GM12801 (cell line): Measurements from ENCODE around the gene SNCB.

Experiments
- CTCF ChIP-seq: IDR thresholded peaks from one replicate; pipeline ENCODE4 v1.5.1; 2011; ENCODE audit warnings: control low read depth; ENCODE audit not compliant: insufficient read length; ENCODE audit errors: extremely low read depth

The SNCB gene

GRCh38 chr5:176577312-176578176, 52.8 kb downstream of the SNCB start:
- no peak for TF ChIP-seq CTCF

DNA sequence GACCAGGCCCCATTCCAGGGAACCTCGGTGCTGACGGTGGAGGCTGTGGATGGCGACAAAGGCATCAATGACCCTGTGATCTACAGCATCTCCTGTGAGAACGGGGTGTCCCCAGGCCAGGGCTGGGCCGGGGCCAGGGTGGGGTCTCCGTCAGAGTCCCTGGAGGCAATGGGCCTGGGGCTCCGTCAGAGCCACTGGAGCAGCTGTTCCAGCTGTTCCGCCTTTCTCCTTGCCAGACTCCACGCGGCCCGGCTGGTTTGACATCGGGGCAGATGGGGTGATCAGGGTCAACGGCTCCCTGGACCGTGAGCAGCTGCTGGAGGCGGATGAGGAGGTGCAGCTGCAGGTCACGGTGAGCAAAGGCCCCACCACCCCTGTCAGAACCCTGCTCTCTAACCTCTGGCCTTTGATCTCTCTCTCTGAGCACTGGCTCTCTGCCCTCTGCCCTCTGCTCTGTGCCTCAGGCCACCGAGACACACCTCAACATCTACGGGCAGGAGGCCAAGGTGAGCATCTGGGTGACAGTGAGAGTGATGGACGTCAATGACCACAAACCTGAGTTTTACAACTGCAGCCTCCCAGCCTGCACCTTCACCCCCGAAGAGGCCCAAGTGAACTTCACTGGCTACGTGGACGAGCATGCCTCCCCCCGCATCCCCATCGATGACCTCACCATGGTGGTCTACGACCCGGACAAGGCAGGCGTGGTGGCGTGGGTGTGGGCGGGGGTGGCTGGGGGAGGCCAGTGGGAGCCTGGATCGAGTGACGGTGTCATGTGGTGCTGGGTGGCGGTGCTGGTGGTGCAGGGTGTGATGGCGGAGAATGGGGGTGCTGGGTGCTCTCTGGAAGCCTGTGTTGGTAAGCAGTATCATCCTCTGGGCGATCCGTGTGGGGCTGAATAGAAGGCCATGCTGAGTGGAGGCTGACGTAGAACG, 54.6 kb downstream of the SNCB start:
- TF ChIP-seq CTCF: no peak

- no peak for TF ChIP-seq CTCF
Measured at GRCh38 chr5:176575066-176575465, 55.3 kb downstream of the SNCB start.

DNA sequence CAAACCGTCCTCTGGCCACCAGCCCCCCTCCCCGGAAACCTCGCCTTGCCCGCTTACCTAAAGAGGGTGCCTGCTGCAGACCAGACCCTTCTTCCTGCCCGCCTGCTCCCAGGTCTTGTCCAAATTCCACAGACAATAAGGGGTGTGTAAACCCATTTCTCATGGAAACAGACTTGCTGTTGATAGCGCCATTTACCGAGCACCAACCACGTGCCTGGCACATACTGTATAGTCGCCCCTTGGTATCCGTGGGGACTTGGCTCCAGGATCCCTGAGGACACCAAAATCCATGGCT, 56.1 kb downstream of the SNCB start:
- TF ChIP-seq CTCF: no peak

GRCh38 chr5:176573564-176574296, 56.6 kb downstream of the SNCB start:
- TF ChIP-seq CTCF: no peak
